HG03280 (cell line): Measurements from ENCODE around the gene ZC3H11A.
"Not testable (repeated sequence)": the region's sequence is repeated elsewhere in the genome, so short reads cannot be mapped to it uniquely, and the experiment has no call there.

Experiments
- ATAC-seq: cut with Tn5 transposase; IDR thresholded peaks from one replicate; pipeline ENCODE4 v1.9.1; 2021; ENCODE audit warnings: mild to moderate bottlenecking, moderate library complexity; ENCODE audit not compliant: unreplicated experiment

The ZC3H11A gene

DNA sequence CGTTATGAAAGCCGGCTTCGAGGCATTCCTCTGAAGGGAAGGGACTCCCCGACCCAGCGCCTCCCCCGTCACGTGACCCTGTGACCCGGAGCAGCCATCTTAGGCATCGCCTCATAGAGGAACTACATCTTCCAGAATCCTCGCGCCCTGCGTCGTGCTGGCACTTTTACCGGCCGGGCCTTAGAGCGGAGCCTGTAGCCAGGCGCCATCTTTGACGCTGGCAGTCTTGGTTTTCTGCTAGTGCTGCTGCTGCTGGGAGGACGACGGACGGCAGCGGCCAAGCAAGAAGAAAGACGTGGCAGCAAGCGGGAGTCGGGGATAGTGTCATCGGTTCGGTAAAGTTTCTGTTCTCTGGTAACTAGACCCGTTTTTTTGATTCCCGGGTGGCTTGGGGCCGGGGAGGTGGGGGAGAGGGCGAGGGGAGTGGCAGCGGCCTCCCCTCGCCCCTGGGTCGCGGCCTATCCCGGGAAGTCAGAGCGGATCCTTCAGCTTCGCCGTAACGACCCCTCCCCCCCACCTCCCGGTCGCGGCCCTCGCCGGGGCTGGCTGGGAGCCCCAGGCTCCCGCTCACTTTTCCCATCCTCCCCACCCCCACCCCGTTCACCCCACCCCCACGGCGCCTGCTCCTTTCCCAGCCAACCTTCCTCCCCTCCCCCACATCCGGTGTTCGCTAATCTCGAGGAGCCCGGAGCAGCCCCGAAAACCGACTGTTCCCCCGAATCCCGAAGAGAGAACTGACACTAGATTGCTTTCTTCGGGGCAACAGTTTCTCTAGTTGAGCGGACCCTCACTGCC, at the start of gene ZC3H11A, which contains the start of gene ZBED6:
Gene ZC3H11A (plus strand): TSS at position 183 of the 795 bp plus-strand sequence. CDS start 21,448 bp downstream, outside the sequence.
Gene ZBED6 (plus strand): TSS at position 183 of the 795 bp plus-strand sequence. CDS start 1,900 bp downstream, outside the sequence.
- peak; percentile 96 for ATAC-seq

DNA sequence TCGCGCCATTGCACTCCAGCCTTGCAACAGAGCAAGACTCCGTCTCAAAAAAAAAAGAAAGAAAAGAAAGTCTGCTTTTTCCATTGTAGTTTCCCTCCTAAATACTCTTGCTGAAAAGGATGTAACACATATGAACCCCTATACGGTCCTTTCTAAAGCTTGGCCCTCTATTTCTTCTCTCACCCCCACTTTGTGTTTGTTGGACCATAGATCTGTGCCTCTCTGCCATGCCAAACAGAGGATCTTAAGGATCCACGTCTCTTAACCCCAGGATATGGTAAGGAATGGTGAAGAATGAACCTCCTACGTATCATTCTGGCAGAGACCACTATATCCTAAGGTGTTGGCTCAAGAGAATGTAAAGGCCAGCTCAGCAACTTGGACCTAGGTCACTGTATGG, 49.1 kb upstream of the ZC3H11A start:
- no peak for ATAC-seq

DNA sequence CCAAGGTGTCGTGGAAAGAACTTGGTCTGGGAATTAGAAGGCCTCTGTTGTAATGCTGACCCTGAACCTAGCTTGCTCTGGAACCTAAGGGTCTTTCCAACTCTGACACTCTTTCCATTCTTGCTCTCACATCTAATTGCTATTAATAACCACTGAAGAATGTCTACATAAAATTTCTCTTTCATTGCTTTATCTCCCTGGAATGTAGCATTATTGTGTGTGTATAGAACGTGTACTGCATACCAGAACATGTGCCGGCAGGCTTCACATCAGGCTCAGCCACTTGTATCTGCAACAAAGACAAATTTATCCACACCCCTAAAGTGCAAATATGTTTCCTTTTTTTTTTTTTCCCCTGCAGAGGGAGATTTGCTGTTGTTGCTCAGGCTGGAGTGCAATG, 44.4 kb upstream of the ZC3H11A start:
- ATAC-seq: no peak

DNA sequence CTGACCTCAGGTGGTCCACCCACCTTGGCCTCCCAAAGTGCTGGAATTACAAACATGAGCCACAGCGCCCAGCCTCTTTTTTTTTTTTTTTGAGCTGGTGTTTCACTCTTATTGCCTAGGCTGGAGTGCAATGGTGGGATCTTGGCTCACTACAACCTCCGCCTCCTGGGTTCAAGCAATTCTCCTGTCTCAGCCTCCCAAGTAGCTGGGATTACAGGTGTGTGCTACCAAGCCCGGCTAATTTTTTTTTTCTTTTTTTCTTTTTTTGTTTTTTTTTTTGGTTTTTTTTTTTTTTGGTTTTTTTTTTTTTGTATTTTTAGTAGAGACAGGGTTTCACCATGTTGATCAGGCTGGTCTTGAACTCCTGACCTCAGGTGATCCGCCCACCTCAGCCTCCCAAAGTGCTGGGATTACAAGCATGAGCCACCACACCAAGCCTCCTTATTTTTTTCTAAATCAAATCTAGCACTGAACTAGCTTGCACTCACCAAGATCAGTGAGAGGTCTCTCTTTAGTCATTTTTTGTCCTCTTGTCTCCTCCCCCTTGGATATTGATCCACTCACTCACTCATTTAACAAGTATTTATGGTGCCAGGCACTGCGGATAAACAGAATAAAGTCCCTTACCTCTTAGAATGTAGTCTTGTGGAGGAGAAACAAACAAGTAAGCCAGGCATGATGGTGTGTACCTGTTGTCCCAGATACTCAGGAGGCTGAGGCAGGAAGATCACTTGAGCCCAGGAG, 43.6 kb upstream of the ZC3H11A start:
- not testable (repeated sequence) for ATAC-seq

DNA sequence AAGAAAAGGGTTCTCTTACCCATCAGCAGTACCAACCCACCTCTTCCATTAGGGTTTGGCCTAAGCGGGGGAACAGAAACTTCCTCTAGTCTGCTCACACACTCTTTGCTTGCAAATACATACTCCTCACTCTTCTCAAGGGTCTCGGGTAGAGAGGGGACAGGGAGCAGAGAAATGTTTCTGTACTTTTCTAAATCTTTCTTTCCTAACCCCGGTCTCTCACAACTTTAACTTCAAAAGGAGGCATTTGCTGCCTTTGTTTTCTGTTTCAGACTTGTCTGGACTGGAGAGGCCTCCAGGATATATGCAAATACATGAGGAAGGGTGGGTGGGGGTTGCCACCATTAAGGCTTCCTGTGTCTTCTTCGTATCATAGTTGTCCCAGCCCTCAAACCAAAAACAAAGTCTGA, 41.0 kb upstream of the ZC3H11A start:
- ATAC-seq: peak; percentile 75

DNA sequence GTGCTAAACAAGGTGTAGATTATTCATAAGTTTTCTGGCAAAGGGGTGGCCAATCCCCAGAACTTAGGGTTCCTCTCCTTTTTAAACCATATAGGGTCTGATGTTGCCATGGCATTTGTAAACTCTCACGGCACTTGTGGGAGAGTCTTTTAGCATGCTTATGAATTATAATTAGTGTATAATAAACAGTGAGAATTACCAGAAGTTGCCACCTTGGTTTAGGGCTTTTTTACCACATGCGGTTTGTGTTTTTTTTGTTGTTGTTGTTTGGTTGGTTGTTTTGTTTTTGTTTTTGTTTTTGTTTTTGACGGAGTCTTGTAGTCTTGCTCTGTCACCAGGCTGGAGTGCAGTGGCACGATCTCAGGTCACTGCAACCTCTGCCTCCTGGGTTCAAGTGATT, 39.4 kb upstream of the ZC3H11A start:
- ATAC-seq: no peak

DNA sequence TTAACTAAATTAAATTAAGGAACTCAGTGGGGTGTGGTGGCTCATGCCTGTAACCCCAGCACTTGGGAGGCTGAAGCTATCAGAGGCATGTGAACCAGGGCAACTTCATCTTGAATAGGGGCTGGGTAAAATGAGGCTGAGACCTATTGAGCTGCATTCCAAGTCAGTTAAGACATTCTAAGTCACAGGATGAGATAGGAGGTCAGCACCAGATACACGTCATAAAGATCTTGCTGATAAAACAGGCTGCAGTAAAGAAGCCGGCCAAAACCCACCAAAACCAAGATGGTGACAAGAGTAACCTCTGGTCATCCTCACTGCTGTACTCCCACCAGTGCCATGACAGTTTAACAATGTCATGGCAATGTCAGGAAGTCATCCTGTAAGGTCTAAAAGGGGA, 36.7 kb upstream of the ZC3H11A start:
- not testable (repeated sequence) for ATAC-seq

DNA sequence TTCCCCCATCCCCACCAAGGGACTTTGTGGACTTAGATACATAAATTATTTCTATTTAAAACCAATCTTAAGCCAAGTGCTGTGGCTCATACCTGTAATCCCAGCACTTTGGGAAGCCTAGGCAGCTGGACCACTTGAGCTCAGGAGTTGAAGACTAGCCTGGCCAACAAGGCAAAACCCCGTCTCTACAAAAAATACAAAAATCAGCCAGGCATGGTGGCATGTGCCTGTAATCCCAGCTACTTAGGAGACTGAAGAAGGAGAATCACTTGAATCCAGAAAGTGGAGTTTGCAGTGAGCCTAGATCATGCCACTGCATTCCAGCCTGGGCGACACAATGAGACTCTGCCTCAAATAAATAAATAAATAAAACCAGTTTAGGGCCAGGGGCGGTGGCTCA, 34.9 kb upstream of the ZC3H11A start:
- no peak for ATAC-seq

DNA sequence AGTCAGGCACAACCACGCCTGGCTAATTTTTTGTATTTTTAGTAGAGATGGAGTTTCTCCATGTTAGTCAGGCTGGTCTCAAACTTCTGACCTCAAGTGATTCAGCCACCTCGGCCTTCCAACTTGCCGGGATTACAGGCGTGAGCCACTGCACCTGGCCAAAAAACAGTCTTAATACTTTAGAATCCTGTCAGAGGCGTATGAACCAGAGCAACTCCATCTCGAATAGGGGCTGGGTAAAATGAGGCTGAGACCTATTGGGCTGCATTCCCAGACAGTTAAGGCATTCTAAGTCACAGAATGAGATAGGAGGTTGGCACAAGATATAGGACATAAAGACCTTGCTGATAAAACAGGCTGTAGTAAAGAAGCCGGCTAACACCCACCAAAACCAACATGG, 33.5 kb upstream of the ZC3H11A start:
- ATAC-seq: not testable (repeated sequence)

DNA sequence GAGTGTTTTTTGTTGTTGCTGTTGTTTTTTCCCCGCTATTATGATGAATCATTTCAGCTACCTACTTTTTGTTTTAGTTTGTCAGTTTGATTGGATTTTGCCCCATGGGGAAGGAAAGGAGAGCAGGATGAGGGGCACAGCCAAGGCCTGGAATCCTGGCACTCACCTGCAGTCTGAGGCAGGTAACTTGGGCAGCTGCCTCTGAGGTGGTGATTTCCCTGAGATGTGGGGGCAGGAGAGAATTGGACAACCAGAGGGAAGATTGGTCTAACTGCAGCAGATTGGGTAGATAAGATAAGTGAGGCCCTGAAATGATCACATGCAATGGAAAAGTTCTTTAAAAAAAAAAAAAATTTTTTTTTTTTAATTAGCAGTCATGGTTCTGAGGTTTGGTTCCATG, 31.9 kb upstream of the ZC3H11A start:
- no peak for ATAC-seq

DNA sequence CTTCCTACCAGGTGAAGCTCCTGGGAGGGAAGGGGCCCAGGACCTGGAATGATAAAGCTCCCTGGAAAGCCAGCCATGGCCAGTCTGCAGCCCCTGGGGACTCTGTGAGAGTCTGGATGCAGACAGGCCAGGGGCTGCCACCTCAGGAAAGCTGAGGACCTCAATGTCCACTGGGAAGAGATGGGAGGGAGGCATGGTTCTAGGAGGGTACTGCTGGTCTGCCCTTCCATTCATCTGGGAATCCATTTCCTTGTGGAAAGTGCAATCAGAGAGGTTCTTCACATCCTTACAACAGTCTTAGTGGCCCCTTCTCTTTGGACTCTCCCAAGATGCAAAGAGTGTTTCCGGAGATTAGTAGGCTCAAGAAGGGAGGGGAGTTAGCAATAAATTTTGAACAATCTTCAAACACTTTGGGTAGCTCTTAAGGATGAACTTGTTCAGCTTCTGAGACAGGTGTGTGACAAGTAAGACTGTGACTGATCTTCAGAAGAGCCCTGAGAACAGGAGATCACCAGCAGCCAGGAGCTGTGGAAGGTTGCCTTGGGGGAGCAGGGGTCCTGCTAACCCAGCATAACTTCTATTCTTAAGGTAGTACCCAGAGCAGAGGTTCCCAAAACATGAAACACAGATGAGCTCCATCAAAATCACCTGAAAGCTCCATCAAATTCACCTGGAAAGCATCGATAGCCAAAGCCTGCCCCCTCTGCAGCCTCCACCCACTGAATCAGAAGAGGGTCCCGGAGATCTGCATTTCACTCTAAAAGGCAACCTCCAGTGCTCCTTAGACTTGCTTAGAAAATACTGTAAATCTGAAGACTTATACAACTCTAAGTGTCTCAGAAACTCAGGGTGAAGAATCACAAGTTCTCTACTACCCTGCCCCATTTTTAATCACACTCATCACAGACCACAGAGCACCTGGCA, 31.1 kb upstream of the ZC3H11A start:
- ATAC-seq: peak; percentile 36

DNA sequence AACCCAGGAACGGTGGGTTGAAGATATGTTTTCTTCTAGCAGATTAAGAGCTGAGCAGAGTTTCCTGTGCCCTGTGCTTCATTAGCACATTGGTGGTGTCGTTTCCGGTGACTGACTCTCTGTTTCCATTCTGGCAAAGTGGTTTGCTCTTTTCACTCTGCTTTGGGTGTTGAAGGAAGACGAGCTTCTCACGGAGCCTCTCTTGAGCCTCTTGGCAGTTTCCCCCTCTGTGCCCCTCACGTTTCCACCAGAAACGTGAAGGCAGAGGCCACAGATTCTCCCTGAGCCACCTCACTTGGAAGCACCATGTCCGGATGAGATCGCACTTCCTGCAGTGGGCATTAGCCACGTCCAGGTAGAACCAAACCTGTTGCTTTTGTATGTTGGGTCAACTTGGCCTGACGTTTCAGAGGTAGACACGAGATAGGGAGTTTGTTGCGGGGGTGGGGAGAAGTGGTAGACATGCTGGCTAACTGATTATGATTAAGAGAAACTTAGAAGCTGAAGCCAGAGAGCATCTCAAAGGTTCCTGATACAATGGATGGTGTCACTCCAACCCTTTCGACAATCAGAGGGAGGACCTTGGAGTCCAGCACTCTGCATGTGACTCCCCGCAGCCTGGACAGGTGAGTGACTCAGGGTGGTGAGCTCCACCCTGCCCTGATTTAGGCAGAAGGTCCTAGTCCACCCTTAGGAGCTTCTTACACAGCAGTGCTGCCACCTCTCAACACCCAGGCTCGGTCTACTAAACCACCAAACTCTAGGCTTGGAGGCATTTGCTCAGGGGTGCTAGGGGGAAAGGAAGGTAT, 30.2 kb upstream of the ZC3H11A start, which contains the start of gene LAX1:
Gene LAX1 (plus strand): TSS at position 155 of the 809 bp plus-strand sequence. CDS start 383 bp downstream, at position 538.
- peak; percentile 80 for ATAC-seq

DNA sequence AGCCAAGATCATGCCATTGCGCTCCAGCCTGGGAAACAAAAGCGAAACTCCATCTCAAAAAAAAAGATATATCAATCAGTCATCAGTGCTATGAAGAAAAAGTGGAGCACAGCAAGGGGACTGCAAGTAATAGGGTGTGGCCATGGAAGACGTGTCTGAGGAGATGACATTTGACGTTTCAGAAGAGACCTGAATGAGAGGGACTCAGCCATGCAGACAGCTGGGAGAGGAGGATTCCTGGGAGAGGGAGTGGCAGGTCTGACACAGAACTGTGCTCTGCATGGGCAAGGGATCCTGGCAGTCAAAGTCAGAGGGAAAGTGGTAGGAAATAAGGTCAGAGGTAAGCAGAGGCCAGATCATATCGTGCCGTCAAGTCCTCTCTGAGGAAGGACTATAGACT, 27.2 kb upstream of the ZC3H11A start:
- no peak for ATAC-seq

DNA sequence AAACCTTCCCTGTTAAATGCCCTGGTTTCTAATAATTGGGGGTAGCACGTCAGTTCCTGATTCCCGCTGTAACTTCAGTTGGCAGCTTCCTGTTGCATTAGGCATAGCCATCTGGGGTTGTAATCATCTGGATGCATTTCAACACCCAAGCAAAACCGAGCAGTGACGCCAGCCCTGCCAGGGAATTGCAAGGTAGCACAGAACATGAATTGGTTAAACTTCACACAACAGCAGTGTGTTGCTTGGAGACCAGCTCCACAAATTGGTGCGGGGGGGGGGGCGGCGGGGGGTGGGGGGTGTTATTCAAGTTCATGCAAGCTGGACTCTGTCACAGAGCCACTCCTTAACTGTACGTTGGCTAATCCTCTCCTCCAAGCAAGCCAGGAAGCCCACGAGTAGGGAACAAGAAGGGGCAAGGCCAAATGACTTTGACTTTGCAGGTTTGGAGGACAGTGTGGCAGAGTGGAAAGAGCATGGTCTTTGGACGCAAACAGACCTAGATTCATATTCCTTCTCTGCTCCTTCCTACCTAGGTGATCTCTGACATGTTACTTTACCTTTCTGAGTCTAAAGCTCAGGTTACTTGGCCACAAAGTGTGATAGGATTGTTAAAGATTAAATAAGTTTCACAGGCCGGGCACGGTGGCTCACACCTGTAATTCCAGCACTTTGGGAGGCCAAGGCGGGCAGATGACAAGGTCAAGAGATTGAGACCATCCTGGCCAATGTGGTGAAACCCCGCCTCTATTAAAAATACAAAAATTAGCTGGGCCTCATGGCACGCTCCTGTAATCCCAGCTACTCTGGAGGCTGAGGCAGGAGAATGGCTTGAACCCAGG, 25.7 kb upstream of the ZC3H11A start:
- no peak for ATAC-seq

DNA sequence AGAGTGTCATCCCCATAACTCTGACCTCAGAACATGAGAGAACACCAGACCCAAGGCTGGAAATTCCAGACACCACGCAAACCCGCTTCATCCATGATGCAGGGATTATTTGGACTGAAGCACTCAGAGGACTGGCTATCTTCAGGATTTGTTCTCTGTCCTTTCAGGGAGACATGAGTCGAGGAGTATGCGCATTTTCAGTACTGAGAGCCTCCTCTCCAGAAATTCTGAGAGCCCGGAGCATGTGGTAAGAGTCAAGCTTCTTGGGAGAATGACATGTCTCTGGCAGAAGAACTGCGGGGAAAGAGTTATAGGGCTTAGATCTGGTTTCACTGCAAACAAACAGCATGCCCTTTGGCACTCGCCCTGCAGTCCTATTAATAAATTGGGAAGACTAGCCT, 23.5 kb upstream of the ZC3H11A start:
- ATAC-seq: no peak

DNA sequence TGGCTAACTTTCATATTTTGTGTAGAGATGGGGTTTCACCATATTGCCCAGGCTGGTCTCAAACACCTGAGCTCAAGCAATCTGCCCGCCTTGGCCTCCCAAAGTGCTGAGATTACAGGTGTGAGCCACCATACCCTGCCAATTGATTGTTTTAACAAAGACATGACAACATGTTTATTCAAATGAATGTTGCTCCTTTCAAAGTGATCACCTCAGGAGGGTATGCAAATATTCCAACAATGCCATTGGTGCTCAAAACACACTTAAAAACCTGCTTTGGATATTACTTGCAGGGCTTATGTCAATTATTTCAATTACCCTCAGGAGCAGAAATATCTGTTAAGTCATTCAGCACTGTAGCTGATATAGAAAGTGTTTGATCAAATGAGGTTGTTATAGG, 22.6 kb upstream of the ZC3H11A start:
- no peak for ATAC-seq

DNA sequence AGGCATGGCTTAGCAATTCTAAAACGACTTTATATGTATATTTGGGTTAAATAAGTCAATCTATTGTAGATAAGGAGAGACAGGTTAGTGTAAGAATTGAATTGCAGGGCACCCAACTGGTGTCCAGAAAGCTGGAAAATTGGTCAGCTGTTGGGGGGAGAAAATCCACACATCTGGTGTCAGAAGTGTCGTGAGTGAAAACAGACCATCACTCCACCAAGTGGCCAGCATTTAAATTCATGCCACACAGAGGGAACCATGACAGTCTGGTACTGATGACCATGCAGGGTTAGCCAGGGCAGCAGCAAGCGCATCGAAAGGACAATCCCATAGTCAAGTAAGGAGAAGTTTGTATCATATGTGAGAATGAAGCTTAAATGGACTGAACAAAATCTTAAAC, 18.8 kb upstream of the ZC3H11A start:
- ATAC-seq: no peak

DNA sequence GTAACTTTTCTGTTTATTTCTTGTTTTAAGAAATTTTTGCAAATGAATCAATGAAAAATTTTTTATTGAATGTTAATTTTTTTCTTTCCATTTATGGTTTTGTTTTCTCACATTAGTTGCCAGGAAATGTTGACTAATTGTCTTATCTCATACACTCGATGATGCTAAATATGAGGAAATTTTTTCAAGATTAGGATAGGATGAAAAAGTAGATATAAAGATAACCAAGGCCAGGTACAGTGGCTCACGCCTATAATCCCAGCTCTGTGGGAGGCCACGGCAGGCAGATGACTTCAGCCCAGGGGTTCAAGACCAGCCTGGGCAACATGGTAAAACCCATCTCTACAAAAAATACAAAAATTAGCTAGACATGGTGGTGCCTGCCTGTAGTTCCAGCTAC, 17.8 kb upstream of the ZC3H11A start:
- ATAC-seq: no peak

DNA sequence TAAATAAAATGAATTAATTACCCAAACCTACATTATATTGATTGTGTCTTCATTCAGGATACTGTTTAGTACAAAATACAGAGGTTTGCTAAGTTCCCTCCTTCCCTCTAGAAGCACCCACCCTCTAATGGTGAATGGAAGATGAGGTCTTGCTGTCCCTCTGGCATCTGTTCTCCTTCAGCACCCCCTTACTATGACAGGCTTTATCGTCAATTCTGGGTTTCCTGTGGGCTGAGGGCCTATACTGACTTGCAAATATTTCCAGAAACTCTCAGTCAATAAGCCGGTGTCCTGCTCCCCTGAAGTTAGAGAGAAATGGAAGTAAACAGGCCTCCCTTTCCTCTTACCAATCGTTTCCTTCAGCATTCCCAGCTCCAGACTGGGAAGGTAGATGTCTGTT, 17.3 kb upstream of the ZC3H11A start:
- ATAC-seq: no peak
